Measurements from ENCODE around the gene ZNF37A.
"Not testable (repeated sequence)": the region's sequence is repeated elsewhere in the genome, so short reads cannot be mapped to it uniquely, and the experiment has no call there.

ZNF37A gene

DNA sequence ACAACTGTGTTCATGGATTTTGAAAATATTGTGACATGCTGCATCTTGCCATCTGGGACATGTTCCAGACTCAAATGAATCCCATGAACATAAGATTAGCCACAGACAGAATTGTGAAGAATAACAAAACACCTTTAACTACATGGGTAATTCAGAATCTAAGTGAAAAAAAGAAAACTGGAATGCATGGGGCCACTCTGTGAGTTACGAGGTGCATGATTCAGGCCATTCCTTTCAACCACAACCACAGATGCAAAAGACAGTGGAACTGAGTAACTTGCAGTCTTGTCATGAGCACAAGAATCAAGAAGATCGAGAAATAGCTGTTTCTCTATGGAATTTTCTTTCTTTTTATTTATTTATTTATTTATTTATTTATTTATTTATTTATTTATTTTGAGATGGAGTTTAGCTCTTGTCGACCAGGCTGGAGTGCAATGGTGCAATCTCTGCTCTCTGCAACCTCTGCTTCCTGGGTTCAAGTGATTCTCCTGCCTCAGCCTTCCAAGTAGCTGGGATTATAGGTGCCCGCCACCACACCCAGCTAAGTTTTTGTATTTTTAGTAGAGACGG lies 56.8 kb downstream of the ZNF37A start:
- DNase-seq (ENCODE audit: low read depth), result not testable (repeated sequence)

DNA sequence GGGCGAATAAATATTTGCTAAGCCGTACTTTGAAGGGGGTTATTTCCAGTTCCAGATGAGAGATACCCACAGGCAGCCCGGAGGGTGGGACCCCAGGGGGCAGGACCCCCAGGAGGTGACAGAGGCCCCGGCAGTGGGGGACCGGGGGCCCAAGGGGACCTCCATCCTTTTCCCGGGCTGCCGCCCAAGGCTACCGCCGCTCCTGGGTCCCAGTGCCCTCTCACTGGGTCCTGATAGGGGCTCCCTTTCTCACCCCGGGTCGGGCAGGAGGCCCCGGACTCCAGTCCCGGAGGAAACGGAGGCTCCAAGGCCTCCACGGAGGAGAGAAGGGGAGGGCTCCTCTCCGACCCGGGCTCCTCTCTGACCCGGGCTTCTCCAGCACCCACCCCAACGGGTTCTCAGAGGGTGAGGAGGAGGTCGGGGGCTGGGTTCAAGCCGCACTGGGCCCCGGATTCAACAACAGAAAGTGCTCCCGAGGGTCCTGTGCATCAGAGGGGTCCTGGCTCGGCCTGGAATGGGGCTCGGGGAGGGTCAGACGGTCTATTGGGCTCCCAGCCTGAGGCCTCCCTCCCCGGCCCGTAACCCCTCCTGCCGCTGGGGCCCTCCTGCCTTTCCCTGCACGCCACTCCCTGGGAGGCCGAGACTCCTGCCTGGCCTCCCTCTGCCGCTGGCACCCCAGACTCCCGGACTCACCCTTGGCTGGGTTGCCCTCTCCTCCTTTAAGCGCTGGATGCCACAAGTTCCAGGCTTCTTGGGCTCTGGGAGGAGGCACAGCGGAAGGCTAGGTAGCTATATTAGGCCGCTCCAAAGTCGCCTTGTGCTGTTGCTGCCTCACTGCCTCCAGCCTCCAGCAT lies 62.5 kb downstream of the ZNF37A start:
- no peak for DNase-seq (ENCODE audit: low read depth)

DNA sequence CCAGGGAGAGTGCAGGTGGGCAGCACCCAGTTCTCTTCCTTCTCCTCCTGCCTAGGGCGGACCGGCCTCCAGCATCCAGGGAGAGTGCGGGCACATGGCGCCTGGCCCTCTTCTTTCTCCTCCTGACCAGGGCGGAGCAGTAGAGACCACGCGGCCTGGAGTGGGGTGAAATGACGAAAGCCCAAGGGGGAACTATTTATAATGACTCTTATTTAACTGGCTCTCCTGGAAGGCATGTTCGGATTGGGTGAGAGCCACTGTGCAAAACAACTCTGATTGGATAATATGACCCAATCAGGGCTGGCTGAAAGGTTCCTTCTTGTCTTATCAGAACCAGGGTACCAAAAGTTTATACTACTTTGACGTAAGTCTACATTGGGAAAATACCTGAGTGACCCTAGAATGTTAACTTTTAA lies 63.1 kb downstream of the ZNF37A start:
- DNase-seq (ENCODE audit: low read depth), result no peak

DNA sequence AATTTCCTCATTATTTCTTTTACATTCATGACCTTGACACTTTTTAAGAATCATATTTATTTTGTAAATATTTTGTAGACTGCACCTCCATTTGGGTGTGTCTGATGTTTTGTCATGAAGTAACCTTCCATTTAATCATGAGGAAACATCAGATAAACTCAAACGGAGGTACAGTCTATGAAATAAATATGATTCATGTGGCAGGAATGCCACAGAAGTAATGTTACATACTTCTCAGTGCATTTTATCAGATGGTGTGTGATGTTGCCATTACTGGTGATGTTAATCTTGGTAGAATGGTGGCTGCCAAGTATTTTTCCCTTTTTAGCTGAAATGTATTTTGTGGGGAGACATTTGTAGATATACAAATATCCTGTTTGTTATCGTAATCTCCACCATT lies 64.9 kb downstream of the ZNF37A start:
- DNase-seq (ENCODE audit: low read depth), result no peak

DNA sequence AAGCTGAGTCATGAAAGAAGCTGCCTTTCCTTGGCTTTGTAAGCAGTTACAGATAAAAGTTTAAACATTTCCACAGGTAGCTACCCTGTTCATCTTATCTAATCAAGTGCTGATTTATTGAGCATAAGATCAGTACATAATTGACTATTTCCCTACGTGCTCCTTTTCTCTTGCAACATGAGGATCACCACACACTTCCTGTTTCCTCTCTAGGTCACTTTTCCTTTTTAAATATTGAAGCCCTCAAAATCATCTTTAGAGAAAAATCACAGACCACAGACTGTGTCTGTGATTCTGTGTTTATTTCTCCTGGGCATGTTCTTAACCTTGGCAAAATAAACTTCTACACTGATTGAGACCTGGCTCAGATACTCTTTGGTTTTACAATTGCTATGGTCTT lies 69.5 kb downstream of the ZNF37A start:
- DNase-seq (ENCODE audit: low read depth), result no peak

DNA sequence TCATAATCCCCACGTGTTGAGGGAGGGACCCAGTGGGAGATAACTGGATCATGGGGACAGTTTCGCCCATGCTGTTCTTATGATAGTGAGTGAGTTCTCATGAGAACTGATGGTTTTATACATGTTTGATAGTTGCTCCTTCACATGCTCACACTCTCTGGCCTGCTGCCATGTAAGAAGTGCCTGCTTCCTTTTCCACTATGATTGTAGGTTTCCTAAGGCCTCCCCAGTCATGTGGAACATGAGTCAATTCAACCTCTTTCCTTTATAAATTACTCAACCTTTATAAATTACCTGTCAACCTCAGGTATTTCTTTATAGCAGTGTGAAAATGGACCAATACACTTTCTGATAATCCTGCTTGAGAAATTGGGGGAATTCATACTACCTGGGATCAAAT lies 80.2 kb downstream of the ZNF37A start:
- no peak for DNase-seq (ENCODE audit: low read depth)

DNA sequence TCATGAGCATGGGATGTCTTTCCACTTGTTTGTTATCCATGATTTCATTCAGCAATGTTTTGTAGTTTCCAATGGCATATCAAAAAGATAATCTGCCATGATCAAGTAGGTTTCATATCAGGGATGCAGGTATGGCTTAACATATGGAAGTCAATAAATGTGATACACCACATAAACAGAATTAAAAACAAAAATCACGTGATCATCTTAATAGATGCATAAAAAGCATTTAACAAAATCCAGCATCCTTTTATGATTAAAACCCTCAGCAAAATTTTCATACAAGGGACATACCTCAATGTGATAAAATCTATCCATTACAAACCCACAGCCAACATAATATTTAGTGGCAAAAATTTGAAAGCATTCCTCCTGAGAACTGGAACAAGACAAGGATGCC lies 90.3 kb downstream of the ZNF37A start:
- DNase-seq (ENCODE audit: low read depth), result no peak

All from stimulated activated CD8-positive, alpha-beta memory T cell treated with anti-CD3 and anti-CD28 coated beads, Interleukin-12 subunit alpha, Interleukin-12 subunit beta, amount 100 ng/mL, for 4 hours (primary cell).